Esophagus squamous epithelium (tissue), 5 donors: ENCODE results near the gene CHRNA4. TPM values are rescaled to one million over a fixed set of nuclear protein-coding genes. Genes with fewer than 3 reads are reported as not detected.

Experiments
- DNase-seq: peaks from one replicate; lab custom pipeline; 2025; lab: John Stamatoyannopoulos, UW
- H3K27ac ChIP-seq, 4 donors: fragments of 200-600 bp; sonication (generic); one replicate each; pipeline ENCODE4 v1.5.1; 2016 to 2019; ENCODE audit warnings: mild to moderate bottlenecking in 1 of 4
- H3K27me3 ChIP-seq, 4 donors: fragments of 200-600 bp; sonication (generic); 1 replicate in 3 of 4; 2 replicates in 1 of 4; pipeline versions ENCODE4 v1.5.1 to v1.6.0; 2017 to 2021; ENCODE audit warnings: antibody characterized with exemption in 1 of 4
- H3K36me3 ChIP-seq, 3 donors: fragments of 200-600 bp; sonication (generic); one replicate each; pipeline ENCODE4 v1.5.1; 2016 to 2019
- H3K4me1 ChIP-seq, 3 donors: fragments of 200-600 bp; sonication (generic); one replicate each; pipeline ENCODE4 v1.5.1; 2017 to 2019
- H3K4me3 ChIP-seq, 4 donors: fragments of 200-600 bp; sonication (generic); 1 replicate in 3 of 4; 2 replicates in 1 of 4; pipeline ENCODE4 v1.5.1; 2016 to 2019; ENCODE audit warnings: mild to moderate bottlenecking in 2 of 4, moderate library complexity in 1 of 4
- H3K9me3 ChIP-seq, 3 donors: fragments of 200-600 bp; sonication (generic); one replicate each; pipeline ENCODE4 v1.5.1; 2016 to 2019
- POLR2A ChIP-seq, 4 donors: fragments of 450-650 bp; IDR thresholded peaks; one replicate each; pipeline ENCODE4 v1.6.1; 2017; ENCODE audit warnings: antibody characterized with exemption in 4 of 4, mild to moderate bottlenecking in 4 of 4, moderate library complexity in 3 of 4
- WGBS, 2 donors: methylation state at CpG; one replicate each; pipeline ENCODE4 v1.1.5; 2018; 5-methylcytosine and 5-hydroxymethylcytosine counted together
- intact Hi-C: fragments of 100-400 bp; cut with DNase I; formaldehyde crosslinking; loops from one replicate; pipeline ENCODE4 v1.15.0; 2022
- total RNA-seq, 4 donors: library from RNA; depleted of rRNA; stranded (reverse); fragments of >200 nt; gene quantifications; one replicate each; pipeline ENCODE4 v1.1.0, GENCODE V29; 2016
- TF ChIP-seq, protein P1 (sequence below), 6 experiments: fragments of 450-650 bp in 4 of 6; fragments of 200-600 bp in 2 of 6; sonication (generic) in 2 of 6; IDR thresholded peaks; one replicate each; pipeline ENCODE4 v1.5.1; 2016 to 2019; ENCODE audit warnings: antibody characterized with exemption in 6 of 6, mild to moderate bottlenecking in 4 of 6, moderate library complexity in 4 of 6
- donor health status: DM: yes; HTN: yes; CAD: no.

CHRNA4 gene
- total RNA-seq, 4 donors from 2014 or later, result not detected

DNA sequence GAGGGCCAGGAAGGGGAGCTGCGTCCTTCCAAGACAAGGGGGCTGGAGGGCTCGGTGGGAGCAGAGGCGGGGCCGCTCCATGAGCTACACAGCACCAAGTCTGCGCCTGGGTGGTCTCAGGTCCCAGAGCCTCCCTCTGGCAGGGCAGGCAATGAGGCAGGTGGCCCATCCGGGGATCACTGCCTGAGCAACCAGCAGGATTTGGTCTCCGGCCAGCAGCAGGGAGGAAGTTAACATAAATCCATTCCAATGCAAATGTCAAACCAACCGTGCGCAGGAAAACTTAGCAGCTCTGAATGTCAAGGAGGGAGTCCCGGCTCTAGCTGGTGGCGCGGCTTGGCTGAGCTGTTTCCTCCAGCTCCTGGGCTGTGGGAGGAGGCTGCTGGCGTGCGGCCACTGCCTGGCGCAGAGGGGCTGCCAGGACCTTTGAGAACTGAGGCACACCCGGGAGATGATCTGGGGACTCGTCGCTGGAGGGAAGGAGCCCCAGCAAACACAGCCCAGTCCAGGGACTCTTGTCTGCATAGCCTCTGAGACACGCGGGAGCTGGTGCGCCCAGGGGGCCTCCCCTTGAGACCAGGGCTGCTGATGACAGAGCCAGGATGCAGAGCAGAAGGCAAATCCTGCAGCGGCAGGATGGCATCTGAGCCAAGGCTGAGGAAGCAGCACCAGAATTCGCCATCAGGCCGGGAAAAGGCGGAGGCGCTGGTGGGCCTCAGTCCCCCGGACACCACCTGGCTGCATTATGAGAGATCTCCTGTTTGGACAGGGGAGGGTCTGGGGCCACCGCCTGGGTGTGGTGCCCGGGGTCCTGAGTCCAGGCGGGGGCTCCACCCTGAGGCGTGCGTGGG is 33.1 kb upstream of the CHRNA4 start:
- peaks cover 0 to 78% (median 0%) of the 10 kb centered on the region in 4 donors for H3K27me3 ChIP-seq
- intact Hi-C loops, result no loop called here

DNA sequence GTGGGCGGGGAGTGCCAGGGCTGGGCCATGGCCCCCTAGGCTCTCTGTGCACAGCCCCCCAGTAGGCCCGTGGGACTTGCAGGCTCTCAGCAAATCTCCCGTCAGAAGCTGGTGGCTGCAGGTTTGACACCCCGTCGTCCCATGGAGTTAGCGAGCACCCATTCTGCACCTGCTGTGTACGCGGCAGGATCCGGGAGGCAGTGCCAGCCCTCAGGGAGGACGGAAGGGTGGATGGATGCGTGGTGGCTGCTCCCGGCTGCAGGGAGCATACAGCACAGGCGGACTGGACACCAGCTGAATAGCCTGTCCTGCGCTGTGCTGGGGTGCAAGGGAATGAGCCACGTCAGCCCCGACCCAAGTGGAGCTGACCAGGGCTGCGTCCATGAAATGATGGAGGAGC is 32.4 kb upstream of the CHRNA4 start:
- Histone ChIP-seq H3K4me3 (no peak overlapping the region), H3K27ac (no peak overlapping the region), H3K36me3 (no peaks in the 10 kb centered on the region), H3K9me3 (peaks cover 0 to 4% (median 0%) of the 10 kb centered on the region in 3 donors), H3K27me3 (peaks cover 0 to 70% (median 0%) of the 10 kb centered on the region in 4 donors), H3K4me1 (no peaks in the 10 kb centered on the region)
- DNase-seq, result no peak
- 93% methylated on average over 3 of the region's 17 CpGs; no CpG with 5 or more reads in 1 of the 2 donors for WGBS, 2 donors
- no peak for TF ChIP-seq POLR2A (IDR thresholded peaks at IDR 0.05)
- TF ChIP-seq, protein P1, sequence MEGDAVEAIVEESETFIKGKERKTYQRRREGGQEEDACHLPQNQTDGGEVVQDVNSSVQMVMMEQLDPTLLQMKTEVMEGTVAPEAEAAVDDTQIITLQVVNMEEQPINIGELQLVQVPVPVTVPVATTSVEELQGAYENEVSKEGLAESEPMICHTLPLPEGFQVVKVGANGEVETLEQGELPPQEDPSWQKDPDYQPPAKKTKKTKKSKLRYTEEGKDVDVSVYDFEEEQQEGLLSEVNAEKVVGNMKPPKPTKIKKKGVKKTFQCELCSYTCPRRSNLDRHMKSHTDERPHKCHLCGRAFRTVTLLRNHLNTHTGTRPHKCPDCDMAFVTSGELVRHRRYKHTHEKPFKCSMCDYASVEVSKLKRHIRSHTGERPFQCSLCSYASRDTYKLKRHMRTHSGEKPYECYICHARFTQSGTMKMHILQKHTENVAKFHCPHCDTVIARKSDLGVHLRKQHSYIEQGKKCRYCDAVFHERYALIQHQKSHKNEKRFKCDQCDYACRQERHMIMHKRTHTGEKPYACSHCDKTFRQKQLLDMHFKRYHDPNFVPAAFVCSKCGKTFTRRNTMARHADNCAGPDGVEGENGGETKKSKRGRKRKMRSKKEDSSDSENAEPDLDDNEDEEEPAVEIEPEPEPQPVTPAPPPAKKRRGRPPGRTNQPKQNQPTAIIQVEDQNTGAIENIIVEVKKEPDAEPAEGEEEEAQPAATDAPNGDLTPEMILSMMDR (IDR thresholded peaks at IDR 0.05), result no peak
- intact Hi-C loops, result no loop called here

More for the DNA sequence above, 33.1 kb upstream of the CHRNA4 start:
- H3K4me3 ChIP-seq, result no peak overlapping the region
- no peak for DNase-seq
- H3K36me3 ChIP-seq, result no peaks in the 10 kb centered on the region
- WGBS, 2 donors, result 11 to 29% methylated on average over 9 to 11 of the region's 32 CpGs
- no peak for TF ChIP-seq POLR2A (IDR thresholded peaks at IDR 0.05)
- TF ChIP-seq, protein P1 (IDR thresholded peaks at IDR 0.05), result no peak
- peaks cover 0 to 4% (median 0%) of the 10 kb centered on the region in 3 donors for H3K9me3 ChIP-seq
- H3K27ac ChIP-seq, result no peak overlapping the region
- no peaks in the 10 kb centered on the region for H3K4me1 ChIP-seq

DNA sequence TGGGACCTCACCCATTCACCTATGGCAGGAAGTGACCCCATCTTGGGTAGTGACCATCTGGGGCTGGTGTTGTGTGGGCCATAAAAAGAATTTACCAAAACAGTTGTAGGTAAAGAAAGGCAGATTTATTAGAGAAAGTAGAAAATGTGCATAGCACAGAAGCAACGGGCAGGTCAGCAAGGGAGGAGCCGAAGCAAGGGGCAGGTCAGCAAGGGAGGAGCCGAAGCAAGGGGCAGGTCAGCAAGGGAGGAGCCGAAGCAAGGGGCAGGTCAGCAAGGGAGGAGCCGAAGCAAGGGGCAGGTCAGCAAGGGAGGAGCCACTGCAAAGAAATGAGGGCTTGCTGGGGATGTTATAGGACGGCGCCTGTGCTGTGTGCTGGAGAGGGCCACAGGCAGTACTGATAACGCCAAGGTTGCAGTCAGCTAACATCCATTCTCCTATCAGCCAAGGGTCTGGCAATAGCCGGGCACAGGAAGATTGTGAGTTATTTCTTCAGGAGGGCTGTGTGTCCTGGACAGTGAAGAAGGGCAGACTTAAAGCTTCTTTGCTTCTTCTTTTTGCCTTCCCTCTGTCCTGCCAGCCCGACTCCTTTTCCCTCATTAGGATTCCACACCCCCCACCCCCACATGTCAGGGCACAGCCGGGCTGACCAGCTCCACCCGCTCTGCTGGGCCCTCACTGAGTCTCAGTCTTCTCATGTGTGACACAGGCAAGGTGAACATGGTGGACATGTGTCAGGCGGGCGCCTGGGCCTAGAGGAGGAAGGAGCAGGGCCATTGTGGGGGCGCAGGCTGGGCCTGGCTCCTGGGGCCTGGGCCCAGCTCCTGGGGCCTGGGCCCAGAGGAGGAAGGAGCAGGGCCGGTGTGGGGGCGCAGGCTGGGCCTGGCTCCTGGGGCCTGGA is 31.6 kb upstream of the CHRNA4 start:
- no peaks in the 10 kb centered on the region for H3K4me1 ChIP-seq
- H3K27ac ChIP-seq, result no peak overlapping the region
- TF ChIP-seq, protein P1 (IDR thresholded peaks at IDR 0.05), result no peak
- DNase-seq, result no peak
- peaks cover 0 to 4% (median 0%) of the 10 kb centered on the region in 3 donors for H3K9me3 ChIP-seq
- no peaks in the 10 kb centered on the region for H3K36me3 ChIP-seq
- H3K27me3 ChIP-seq, result peaks cover 0 to 62% (median 0%) of the 10 kb centered on the region in 4 donors
- intact Hi-C loops, result no loop called here
- WGBS, 2 donors, result 81 to 82% methylated on average over 12 of the region's 17 CpGs
- no peak overlapping the region for H3K4me3 ChIP-seq

DNA sequence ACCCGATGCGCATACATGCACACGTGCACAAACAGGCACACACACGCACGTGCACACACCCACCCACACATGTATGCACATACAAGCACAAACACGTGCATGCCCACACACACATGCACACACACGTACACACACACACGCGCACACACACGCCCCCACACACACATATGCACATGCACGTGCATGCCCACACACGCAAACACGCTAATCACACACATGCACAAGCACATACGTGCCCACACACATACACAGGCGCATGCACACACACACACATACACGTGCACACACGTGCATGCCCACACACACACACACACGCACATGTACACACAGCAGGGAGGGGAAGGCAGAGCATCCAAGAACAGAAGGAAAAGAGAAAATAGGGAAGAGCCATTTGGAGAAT is 26.8 kb upstream of the CHRNA4 start:
- Histone ChIP-seq H3K9me3 (peaks cover 0 to 18% (median 10%) of the 10 kb centered on the region in 3 donors), H3K27me3 (peaks cover 0 to 43% (median 0%) of the 10 kb centered on the region in 4 donors), H3K27ac (no peak overlapping the region), H3K4me1 (no peaks in the 10 kb centered on the region), H3K4me3 (no peak overlapping the region), H3K36me3 (no peaks in the 10 kb centered on the region)
- WGBS, 2 donors, result 76 to 79% methylated on average over 17 to 18 of the region's 18 CpGs
- DNase-seq, result no peak
- intact Hi-C loops, result no loop called here
- TF ChIP-seq POLR2A (IDR thresholded peaks at IDR 0.05), result no peak
- TF ChIP-seq, protein P1 (IDR thresholded peaks at IDR 0.05), result no peak
